ENCODE data around the gene TCF4. TPM values are rescaled to one million over a fixed set of nuclear protein-coding genes. Genes with fewer than 3 reads are reported as not detected.

The TCF4 gene
- total RNA-seq, 1 experiment from 2014 or later, result 0.42 TPM

DNA sequence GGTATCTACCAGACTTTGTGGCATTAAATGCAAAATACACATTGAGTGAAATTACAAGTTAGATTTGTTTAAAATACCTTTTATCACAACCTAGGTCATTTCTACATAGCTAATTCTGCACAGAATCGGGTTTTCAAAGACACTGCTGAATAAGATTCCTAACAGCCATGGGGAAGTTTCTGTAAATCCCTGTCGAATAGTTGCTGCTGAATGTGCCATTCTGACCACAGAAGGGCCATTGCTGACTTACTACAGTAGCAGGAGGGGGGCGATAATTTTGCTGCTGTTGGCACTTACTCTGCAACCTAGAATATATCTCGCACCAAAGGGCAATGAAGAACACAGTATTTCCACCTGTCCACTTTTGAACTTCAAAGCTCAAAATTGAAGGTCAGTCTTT is 232.8 kb downstream of the TCF4 start:
- ATAC-seq (no peak), DNase-seq (ENCODE audit: low read depth, low spot score) (no peak)
- no peaks in the 10 kb centered on the region for H3K9me2 ChIP-seq (ENCODE audit: insufficient read depth)
- no peaks in the 10 kb centered on the region for H3K9me3 ChIP-seq (ENCODE audit: control insufficient read depth in 1 of 2, insufficient read depth in 1 of 2, low read depth in 1 of 2, low read length in 2 of 2)
- H3K9ac ChIP-seq (ENCODE audit: low read length), result no peak overlapping the region
- no peak overlapping the region for H3K4me2 ChIP-seq (ENCODE audit: low read length)
- intact Hi-C loops (cut with micrococcal nuclease), result no loop called here
- no peaks in the 10 kb centered on the region for H3K27me3 ChIP-seq (ENCODE audit: insufficient read depth, low read length)
- no peak overlapping the region for H3K27ac ChIP-seq (ENCODE audit: low read depth, low read length)
- no peaks in the 10 kb centered on the region for H3K36me3 ChIP-seq (ENCODE audit: control insufficient read depth in 1 of 2, insufficient read depth in 2 of 2, low read length in 2 of 2)
- no peak for TF ChIP-seq EZH2 (IDR thresholded peaks at IDR 0.05)
- no peak for TF ChIP-seq ELF1 (IDR thresholded peaks at IDR 0.05; ENCODE audit: borderline replicate concordance, low read depth)
- no peak for TF ChIP-seq ZNF274 (IDR thresholded peaks at IDR 0.05; ENCODE audit: low read depth, low read length)
- TF ChIP-seq EGR1 (IDR thresholded peaks at IDR 0.05; ENCODE audit: low read depth), result no peak
- TF ChIP-seq, protein P1, sequence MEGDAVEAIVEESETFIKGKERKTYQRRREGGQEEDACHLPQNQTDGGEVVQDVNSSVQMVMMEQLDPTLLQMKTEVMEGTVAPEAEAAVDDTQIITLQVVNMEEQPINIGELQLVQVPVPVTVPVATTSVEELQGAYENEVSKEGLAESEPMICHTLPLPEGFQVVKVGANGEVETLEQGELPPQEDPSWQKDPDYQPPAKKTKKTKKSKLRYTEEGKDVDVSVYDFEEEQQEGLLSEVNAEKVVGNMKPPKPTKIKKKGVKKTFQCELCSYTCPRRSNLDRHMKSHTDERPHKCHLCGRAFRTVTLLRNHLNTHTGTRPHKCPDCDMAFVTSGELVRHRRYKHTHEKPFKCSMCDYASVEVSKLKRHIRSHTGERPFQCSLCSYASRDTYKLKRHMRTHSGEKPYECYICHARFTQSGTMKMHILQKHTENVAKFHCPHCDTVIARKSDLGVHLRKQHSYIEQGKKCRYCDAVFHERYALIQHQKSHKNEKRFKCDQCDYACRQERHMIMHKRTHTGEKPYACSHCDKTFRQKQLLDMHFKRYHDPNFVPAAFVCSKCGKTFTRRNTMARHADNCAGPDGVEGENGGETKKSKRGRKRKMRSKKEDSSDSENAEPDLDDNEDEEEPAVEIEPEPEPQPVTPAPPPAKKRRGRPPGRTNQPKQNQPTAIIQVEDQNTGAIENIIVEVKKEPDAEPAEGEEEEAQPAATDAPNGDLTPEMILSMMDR (IDR thresholded peaks at IDR 0.05 in 2 of 3, conservative IDR thresholded peaks at IDR 0.05 in 1 of 3; ENCODE audit: borderline replicate concordance in 1 of 3, insufficient read depth in 1 of 3, low read depth in 2 of 3, low read length in 2 of 3), result no peak
- TF ChIP-seq RAD21 (IDR thresholded peaks at IDR 0.05; ENCODE audit: low read depth), result no peak
- TF ChIP-seq SP1 (IDR thresholded peaks at IDR 0.05; ENCODE audit: low read depth), result no peak
- TF ChIP-seq JUND (IDR thresholded peaks at IDR 0.05), result no peak
- no peaks in the 10 kb centered on the region for H3K79me2 ChIP-seq (ENCODE audit: insufficient read depth, low read length)
- no peak overlapping the region for H3K4me3 ChIP-seq (replicated peaks in 1 of 2; ENCODE audit: low read depth in 1 of 2, low read length in 2 of 2)
- RAD21 ChIA-PET (ENCODE audit: low non-redundant PET in 1 of 2, low total read pairs in 2 of 2, uncharacterized antibody in 2 of 2, unreplicated experiment in 2 of 2), result no interaction called here
- no peak overlapping the region for H2AFZ ChIP-seq (ENCODE audit: low read depth, low read length, poor library complexity, severe bottlenecking)
- H3K4me1 ChIP-seq (ENCODE audit: control insufficient read depth in 1 of 2, insufficient read depth in 2 of 2, low read length in 2 of 2), result no peaks in the 10 kb centered on the region
- BruUV-seq (replicated peaks), result no TSS peak
- POLR2A ChIA-PET, result no interaction called here
- CTCF ChIA-PET, result no interaction called here
- H4K20me1 ChIP-seq (ENCODE audit: insufficient read depth), result no peaks in the 10 kb centered on the region

DNA sequence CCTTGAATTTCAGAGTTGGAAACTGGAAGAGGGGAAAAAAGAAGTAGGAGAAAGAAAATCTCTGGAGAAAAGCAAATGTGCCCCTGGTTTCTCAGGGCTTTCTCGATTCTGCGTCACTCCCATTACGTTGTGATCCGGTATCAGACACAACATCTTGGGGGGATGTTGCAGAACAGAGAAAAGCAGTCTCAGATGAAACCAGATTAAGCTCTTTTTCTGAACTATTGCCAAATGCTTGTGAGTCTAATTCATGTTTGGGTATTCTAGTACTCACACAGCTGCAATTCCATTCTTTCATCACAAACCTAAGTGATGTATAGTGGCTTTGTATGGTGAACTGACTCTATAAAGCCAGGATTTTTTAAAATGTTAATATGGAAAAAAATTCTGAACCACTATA is 233.2 kb downstream of the TCF4 start:
- POLR2A ChIA-PET, result no interaction called here
- no peak for DNase-seq (ENCODE audit: low read depth, low spot score)
- Histone ChIP-seq H4K20me1 (ENCODE audit: insufficient read depth) (no peaks in the 10 kb centered on the region), H2AFZ (ENCODE audit: low read depth, low read length, poor library complexity, severe bottlenecking) (no peak overlapping the region), H3K9ac (ENCODE audit: low read length) (no peak overlapping the region), H3K9me2 (ENCODE audit: insufficient read depth) (no peaks in the 10 kb centered on the region), H3K27me3 (ENCODE audit: insufficient read depth, low read length) (no peaks in the 10 kb centered on the region), H3K9me3 (ENCODE audit: control insufficient read depth in 1 of 2, insufficient read depth in 1 of 2, low read depth in 1 of 2, low read length in 2 of 2) (no peaks in the 10 kb centered on the region), H3K4me1 (ENCODE audit: control insufficient read depth in 1 of 2, insufficient read depth in 2 of 2, low read length in 2 of 2) (no peaks in the 10 kb centered on the region), H3K36me3 (ENCODE audit: control insufficient read depth in 1 of 2, insufficient read depth in 2 of 2, low read length in 2 of 2) (no peaks in the 10 kb centered on the region), H3K4me2 (ENCODE audit: low read length) (no peak overlapping the region), H3K27ac (ENCODE audit: low read depth, low read length) (no peak overlapping the region), H3K4me3 (replicated peaks in 1 of 2; ENCODE audit: low read depth in 1 of 2, low read length in 2 of 2) (no peak overlapping the region), H3K79me2 (ENCODE audit: insufficient read depth, low read length) (no peaks in the 10 kb centered on the region)
- BruUV-seq (replicated peaks), result no TSS peak
- CTCF ChIA-PET, result no interaction called here
- no peak for ATAC-seq
- intact Hi-C loops (cut with micrococcal nuclease), result no loop called here
- RAD21 ChIA-PET (ENCODE audit: low non-redundant PET in 1 of 2, low total read pairs in 2 of 2, uncharacterized antibody in 2 of 2, unreplicated experiment in 2 of 2), result no interaction called here
- TF ChIP-seq EGR1 (IDR thresholded peaks at IDR 0.05; ENCODE audit: low read depth), result no peak
- TF ChIP-seq CBX3 (IDR thresholded peaks at IDR 0.05; ENCODE audit: low read depth), result no peak
- TF ChIP-seq YY1 (IDR thresholded peaks at IDR 0.05; ENCODE audit: extremely low read depth, insufficient replicate concordance, low read depth, low read length), result no peak
- TF ChIP-seq, protein P2, sequence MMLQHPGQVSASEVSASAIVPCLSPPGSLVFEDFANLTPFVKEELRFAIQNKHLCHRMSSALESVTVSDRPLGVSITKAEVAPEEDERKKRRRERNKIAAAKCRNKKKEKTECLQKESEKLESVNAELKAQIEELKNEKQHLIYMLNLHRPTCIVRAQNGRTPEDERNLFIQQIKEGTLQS (IDR thresholded peaks at IDR 0.05), result no peak
- TF ChIP-seq, protein P1 (IDR thresholded peaks at IDR 0.05 in 2 of 3, conservative IDR thresholded peaks at IDR 0.05 in 1 of 3; ENCODE audit: borderline replicate concordance in 1 of 3, insufficient read depth in 1 of 3, low read depth in 2 of 3, low read length in 2 of 3), result no peak
- no peak for TF ChIP-seq SP1 (IDR thresholded peaks at IDR 0.05; ENCODE audit: low read depth)
- TF ChIP-seq POLR2A (IDR thresholded peaks at IDR 0.05; ENCODE audit: borderline replicate concordance, extremely low read depth, insufficient read depth, insufficient read length), result no peak
- TF ChIP-seq ZNF274 (IDR thresholded peaks at IDR 0.05; ENCODE audit: low read depth, low read length), result no peak
- no peak for TF ChIP-seq POLR2AphosphoS5 (IDR thresholded peaks at IDR 0.05; ENCODE audit: low read depth, low read length)
- TF ChIP-seq, protein P3, sequence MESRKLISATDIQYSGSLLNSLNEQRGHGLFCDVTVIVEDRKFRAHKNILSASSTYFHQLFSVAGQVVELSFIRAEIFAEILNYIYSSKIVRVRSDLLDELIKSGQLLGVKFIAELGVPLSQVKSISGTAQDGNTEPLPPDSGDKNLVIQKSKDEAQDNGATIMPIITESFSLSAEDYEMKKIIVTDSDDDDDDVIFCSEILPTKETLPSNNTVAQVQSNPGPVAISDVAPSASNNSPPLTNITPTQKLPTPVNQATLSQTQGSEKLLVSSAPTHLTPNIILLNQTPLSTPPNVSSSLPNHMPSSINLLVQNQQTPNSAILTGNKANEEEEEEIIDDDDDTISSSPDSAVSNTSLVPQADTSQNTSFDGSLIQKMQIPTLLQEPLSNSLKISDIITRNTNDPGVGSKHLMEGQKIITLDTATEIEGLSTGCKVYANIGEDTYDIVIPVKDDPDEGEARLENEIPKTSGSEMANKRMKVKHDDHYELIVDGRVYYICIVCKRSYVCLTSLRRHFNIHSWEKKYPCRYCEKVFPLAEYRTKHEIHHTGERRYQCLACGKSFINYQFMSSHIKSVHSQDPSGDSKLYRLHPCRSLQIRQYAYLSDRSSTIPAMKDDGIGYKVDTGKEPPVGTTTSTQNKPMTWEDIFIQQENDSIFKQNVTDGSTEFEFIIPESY (IDR thresholded peaks at IDR 0.05; ENCODE audit: extremely low read depth, insufficient replicate concordance, low read length), result no peak
- no peak for TF ChIP-seq CEBPB (IDR thresholded peaks at IDR 0.05; ENCODE audit: low read depth)
